ENCODE data around the gene PPL. TPM values are rescaled to one million over a fixed set of nuclear protein-coding genes. Genes with fewer than 3 reads are reported as not detected.

PPL gene
- total RNA-seq, 2 experiments from 2014 or later, result 0.05 TPM; not detected in 1

Other genes with a start within 250 kb of the PPL start
- 10 to 100 TPM; 22.2 to 23.6 TPM for gene NUDT16L1, start 243.6 kb downstream of the PPL start, total RNA-seq
- 10 to 100 TPM; 11.7 to 13.3 TPM for gene ANKS3, start 202.9 kb downstream of the PPL start, total RNA-seq
- under 1 TPM in 1 of 2 experiments, not detected in 1; 0.31 TPM for gene DNAAF8, start 202.6 kb downstream of the PPL start, total RNA-seq
- gene ZNF500, start 170.0 kb downstream of the PPL start, total RNA-seq, result 10 to 100 TPM; 11.3 to 11.4 TPM
- not detected for gene SEPTIN12, start 148.8 kb downstream of the PPL start, total RNA-seq
- not detected for gene SMIM22, start 141.8 kb downstream of the PPL start, total RNA-seq
- gene ROGDI, start 134.5 kb downstream of the PPL start, total RNA-seq, result 1 to 10 TPM; 6.2 to 6.3 TPM
- 10 to 100 TPM; 71.6 to 73.3 TPM for gene GLYR1, start 89.9 kb downstream of the PPL start, total RNA-seq
- gene UBN1, start 89.7 kb downstream of the PPL start, total RNA-seq, result 10 to 100 TPM; 24.4 TPM
- gene SEC14L5, start 21.2 kb upstream of the PPL start, total RNA-seq, result under 1 TPM in 1 of 2 experiments, not detected in 1; 0.07 TPM
- 1 to 10 TPM; 7.6 to 7.8 TPM for gene NAGPA, start 96.8 kb upstream of the PPL start, total RNA-seq
- gene C16orf89, start 128.8 kb upstream of the PPL start, total RNA-seq, result not detected
- gene ALG1, start 134.7 kb upstream of the PPL start, total RNA-seq, result 10 to 100 TPM; 12.8 to 14.1 TPM
- gene EEF2KMT, start 160.6 kb upstream of the PPL start, total RNA-seq, result 10 to 100 TPM; 18.4 to 18.8 TPM